BLaER1 (cell line): ENCODE measurements around the gene KIAA1671.
A peak's percentile ranks its signal among the peaks of the same experiment; 100 is the strongest.
"Not testable (repeated sequence)": the region's sequence is repeated elsewhere in the genome, so short reads cannot be mapped to it uniquely, and the experiment has no call there.

Experiments used
- H3K27ac ChIP-seq: shearing (Covaris generic); formaldehyde crosslinking; 2 replicates; pipeline ENCODE4 v1.8.1; 2022
- H3K27me3 ChIP-seq: shearing (Covaris generic); formaldehyde crosslinking; 2 replicates; pipeline ENCODE4 v1.8.1; 2022
- H3K36me3 ChIP-seq: shearing (Covaris generic); formaldehyde crosslinking; 2 replicates; pipeline ENCODE4 v1.8.1; 2022
- H3K4me1 ChIP-seq: shearing (Covaris generic); formaldehyde crosslinking; 2 replicates; pipeline ENCODE4 v1.8.1; 2022
- H3K4me2 ChIP-seq: shearing (Covaris generic); formaldehyde crosslinking; 2 replicates; pipeline ENCODE4 v1.8.1; 2022
- H3K4me3 ChIP-seq: shearing (Covaris generic); formaldehyde crosslinking; 2 replicates; pipeline ENCODE4 v1.8.1; 2022
- H3K9ac ChIP-seq: shearing (Covaris generic); formaldehyde crosslinking; 2 replicates; pipeline ENCODE4 v1.8.1; 2022
- H3K9me3 ChIP-seq: shearing (Covaris generic); formaldehyde crosslinking; 2 replicates; pipeline ENCODE4 v1.8.1; 2022
- H4K20me1 ChIP-seq: shearing (Covaris generic); formaldehyde crosslinking; 2 replicates; pipeline ENCODE4 v1.8.1; 2022
- Cebpa-rat ChIP-seq: shearing (Covaris generic); IDR thresholded peaks from 2 replicates; pipeline ENCODE4 v1.8.1; 2022

KIAA1671 gene

GRCh38 chr22:25228822-25229221, 276.3 kb downstream of the KIAA1671 start:
- H3K4me2 ChIP-seq = no peak overlapping the region

GRCh38 chr22:25230760-25231159, 278.2 kb downstream of the KIAA1671 start:
- H4K20me1 ChIP-seq, H3K9ac ChIP-seq, H3K36me3 ChIP-seq, H3K9me3 ChIP-seq, H3K4me3 ChIP-seq, H3K27ac ChIP-seq, H3K4me1 ChIP-seq, H3K27me3 ChIP-seq, H3K4me2 ChIP-seq: not testable (repeated sequence)

More at GRCh38 chr22:25228822-25229221, 276.3 kb downstream of the KIAA1671 start:
- H3K4me1 ChIP-seq = no peaks in the 10 kb centered on the region
- H3K9me3 ChIP-seq = no peaks in the 10 kb centered on the region
- H3K4me3 ChIP-seq = no peak overlapping the region
- no peak overlapping the region for H3K9ac ChIP-seq
- no peak for TF ChIP-seq Cebpa-rat
- H3K27ac ChIP-seq = no peak overlapping the region
- H4K20me1 ChIP-seq = no peaks in the 10 kb centered on the region
- no peaks in the 10 kb centered on the region for H3K27me3 ChIP-seq
- no peaks in the 10 kb centered on the region for H3K36me3 ChIP-seq

GRCh38 chr22:25232301-25232700, 279.8 kb downstream of the KIAA1671 start:
- H3K36me3 ChIP-seq = no peaks in the 10 kb centered on the region

GRCh38 chr22:25233706-25234105, 281.2 kb downstream of the KIAA1671 start:
- not testable (repeated sequence) for H4K20me1 ChIP-seq, H3K9ac ChIP-seq, H3K36me3 ChIP-seq, H3K4me1 ChIP-seq, H3K27ac ChIP-seq, H3K9me3 ChIP-seq, H3K4me2 ChIP-seq, H3K27me3 ChIP-seq, H3K4me3 ChIP-seq

More at GRCh38 chr22:25232301-25232700, 279.8 kb downstream of the KIAA1671 start:
- Histone ChIP-seq H3K4me1 (0 out of 2 replicates have a peak, but pooled peaks cover 4% of the 10 kb centered on the region), H3K27ac (no peak overlapping the region), H3K9me3 (no peaks in the 10 kb centered on the region), H3K4me2 (no peak overlapping the region), H3K27me3 (no peaks in the 10 kb centered on the region), H3K9ac (no peak overlapping the region), H4K20me1 (no peaks in the 10 kb centered on the region), H3K4me3 (no peak overlapping the region)
- no peak for TF ChIP-seq Cebpa-rat

GRCh38 chr22:25235547-25236290, 283.2 kb downstream of the KIAA1671 start:
- no peaks in the 10 kb centered on the region for H4K20me1 ChIP-seq
- H3K9ac ChIP-seq = no peak overlapping the region
- no peak for TF ChIP-seq Cebpa-rat
- no peaks in the 10 kb centered on the region for H3K36me3 ChIP-seq
- peaks cover 11% of the 10 kb centered on the region for H3K4me1 ChIP-seq
- H3K4me2 ChIP-seq = peak overlapping the region; percentile 42
- no peaks in the 10 kb centered on the region for H3K9me3 ChIP-seq
- no peak overlapping the region for H3K4me3 ChIP-seq
- H3K27me3 ChIP-seq = no peaks in the 10 kb centered on the region
- no peak overlapping the region for H3K27ac ChIP-seq

GRCh38 chr22:25236417-25236816, 283.9 kb downstream of the KIAA1671 start:
- Histone ChIP-seq H3K27me3 (no peaks in the 10 kb centered on the region), H3K9ac (no peak overlapping the region), H3K9me3 (no peaks in the 10 kb centered on the region), H3K4me3 (no peak overlapping the region), H3K27ac (no peak overlapping the region), H3K4me2 (peak overlapping the region; percentile 42; the same call in 1 of the 2 replicates), H3K4me1 (peaks cover 18% of the 10 kb centered on the region), H3K36me3 (no peaks in the 10 kb centered on the region), H4K20me1 (no peaks in the 10 kb centered on the region)
- no peak for TF ChIP-seq Cebpa-rat

- TF ChIP-seq Cebpa-rat = no peak
- Histone ChIP-seq H3K9ac (no peak overlapping the region), H3K4me3 (no peak overlapping the region), H3K36me3 (no peaks in the 10 kb centered on the region), H3K4me2 (no peak overlapping the region), H3K4me1 (peaks cover 25% of the 10 kb centered on the region), H4K20me1 (no peaks in the 10 kb centered on the region), H3K27me3 (no peaks in the 10 kb centered on the region), H3K9me3 (no peaks in the 10 kb centered on the region), H3K27ac (no peak overlapping the region)
Observed at GRCh38 chr22:25237503-25237902, 285.0 kb downstream of the KIAA1671 start.

- not testable (repeated sequence) for H4K20me1 ChIP-seq, H3K4me3 ChIP-seq, H3K4me2 ChIP-seq, H3K9ac ChIP-seq, H3K9me3 ChIP-seq, H3K27ac ChIP-seq, H3K27me3 ChIP-seq, H3K36me3 ChIP-seq
- peaks cover 25% of the 10 kb centered on the region for H3K4me1 ChIP-seq
Observed at GRCh38 chr22:25238058-25238457, 285.5 kb downstream of the KIAA1671 start.
